ENCODE data around the gene DSG1. TPM values are rescaled to one million over a fixed set of nuclear protein-coding genes. Genes with fewer than 3 reads are reported as not detected.
"Not testable (repeated sequence)": the region's sequence is repeated elsewhere in the genome, so short reads cannot be mapped to it uniquely, and the experiment has no call there.

Gene DSG1
- total RNA-seq, 4 donors from 2014 or later: 693 to 1,832 (median 1,713) TPM

- H3K27ac ChIP-seq: peak overlapping the region; percentile 78
- WGBS: 21% methylated on average over 2 of the region's 2 CpGs
- H3K4me1 ChIP-seq: peaks cover 36% of the 10 kb centered on the region
- DNase-seq (ENCODE audit: low spot score in 2 of 2): peak in 1 of 2 donors; percentile 77
- TF ChIP-seq POLR2A (IDR thresholded peaks at IDR 0.05) (no peak), POLR2AphosphoS5 (IDR thresholded peaks at IDR 0.05) (peak in 2 of 3 donors; percentile 45 to 73), CTCF (IDR thresholded peaks at IDR 0.05) (no peak), EP300 (IDR thresholded peaks at IDR 0.05) (no peak)
- H3K27me3 ChIP-seq: no peaks in the 10 kb centered on the region
- no peaks in the 10 kb centered on the region for H3K36me3 ChIP-seq
- no peaks in the 10 kb centered on the region for H3K9me3 ChIP-seq
- H3K4me3 ChIP-seq: peak overlapping the region; percentile 4
These were observed 43.0 kb upstream of the DSG1 start for GRCh38 chr18:31274931-31275330.

GRCh38 chr18:31275722-31276463 lies 42.1 kb upstream of the DSG1 start:
- Histone ChIP-seq H3K27ac (peak overlapping the region; percentile 78), H3K36me3 (no peaks in the 10 kb centered on the region), H3K9me3 (no peaks in the 10 kb centered on the region), H3K4me3 (no peak overlapping the region), H3K4me1 (peaks cover 36% of the 10 kb centered on the region), H3K27me3 (no peaks in the 10 kb centered on the region)
- TF ChIP-seq CTCF (IDR thresholded peaks at IDR 0.05) (no peak), POLR2A (IDR thresholded peaks at IDR 0.05) (no peak), EP300 (IDR thresholded peaks at IDR 0.05) (no peak), POLR2AphosphoS5 (IDR thresholded peaks at IDR 0.05) (no peak)
- DNase-seq (ENCODE audit: low spot score in 2 of 2): no peak
- 31% methylated on average over 3 of the region's 3 CpGs for WGBS

GRCh38 chr18:31278609-31279071 lies 39.3 kb upstream of the DSG1 start:
- WGBS: 75% methylated on average over 1 of the region's 1 CpG
- peaks cover 36% of the 10 kb centered on the region for H3K4me1 ChIP-seq

GRCh38 chr18:31280502-31280901 lies 37.5 kb upstream of the DSG1 start:
- Histone ChIP-seq H3K4me3 (no peak overlapping the region), H3K4me1 (peaks cover 19% of the 10 kb centered on the region), H3K36me3 (no peaks in the 10 kb centered on the region), H3K27ac (no peak overlapping the region), H3K9me3 (no peaks in the 10 kb centered on the region), H3K27me3 (no peaks in the 10 kb centered on the region)
- no peak for DNase-seq (ENCODE audit: low spot score in 2 of 2)
- TF ChIP-seq EP300 (IDR thresholded peaks at IDR 0.05) (no peak), CTCF (IDR thresholded peaks at IDR 0.05) (no peak), POLR2A (IDR thresholded peaks at IDR 0.05) (no peak), POLR2AphosphoS5 (IDR thresholded peaks at IDR 0.05) (no peak)
- 69% methylated on average over 2 of the region's 2 CpGs for WGBS

More at GRCh38 chr18:31278609-31279071, 39.3 kb upstream of the DSG1 start:
- TF ChIP-seq POLR2A (IDR thresholded peaks at IDR 0.05) (no peak), CTCF (IDR thresholded peaks at IDR 0.05) (no peak), EP300 (IDR thresholded peaks at IDR 0.05) (no peak), POLR2AphosphoS5 (IDR thresholded peaks at IDR 0.05) (no peak)
- H3K27me3 ChIP-seq: no peaks in the 10 kb centered on the region
- H3K36me3 ChIP-seq: no peaks in the 10 kb centered on the region
- no peak overlapping the region for H3K27ac ChIP-seq
- no peak for DNase-seq (ENCODE audit: low spot score in 2 of 2)
- no peak overlapping the region for H3K4me3 ChIP-seq
- H3K9me3 ChIP-seq: no peaks in the 10 kb centered on the region

GRCh38 chr18:31281437-31281836 lies 36.5 kb upstream of the DSG1 start:
- Histone ChIP-seq H3K27ac (no peak overlapping the region), H3K4me1 (peaks cover 11% of the 10 kb centered on the region), H3K4me3 (no peak overlapping the region), H3K36me3 (no peaks in the 10 kb centered on the region), H3K9me3 (no peaks in the 10 kb centered on the region), H3K27me3 (no peaks in the 10 kb centered on the region)
- no peak for DNase-seq (ENCODE audit: low spot score in 2 of 2)
- no peak for TF ChIP-seq CTCF (IDR thresholded peaks at IDR 0.05)
- no peak for TF ChIP-seq POLR2A (IDR thresholded peaks at IDR 0.05)
- TF ChIP-seq POLR2AphosphoS5 (IDR thresholded peaks at IDR 0.05): no peak
- TF ChIP-seq EP300 (IDR thresholded peaks at IDR 0.05): no peak

GRCh38 chr18:31289446-31289845 lies 28.5 kb upstream of the DSG1 start:
- H3K27me3 ChIP-seq; H3K36me3 ChIP-seq; DNase-seq (ENCODE audit: low spot score in 2 of 2); H3K4me3 ChIP-seq; H3K9me3 ChIP-seq; H3K4me1 ChIP-seq; H3K27ac ChIP-seq: not testable (repeated sequence)
- 89% methylated on average over 3 of the region's 3 CpGs for WGBS
